GM12878 (cell line): ENCODE measurements around the gene MEG3. TPM values are rescaled to one million over a fixed set of nuclear protein-coding genes. Genes with fewer than 3 reads are reported as not detected.

ENCODE experiments used
- ATAC-seq: fragments of 200-7000 bp; cut with Tn5 transposase; 3 replicates; pipeline ENCODE4 v1.9.1; 2020; ENCODE audit warnings: mild to moderate bottlenecking, moderate library complexity
- BruUV-seq: library from RNA; stranded (reverse); fragments of 400-500 nt; replicated peaks from 2 replicates; lab custom pipeline; 2021; lab: Mats Ljungman, UMichigan
- CTCF ChIA-PET: fragments of 300-600 bp; sonication (Branson Sonifier 250); formaldehyde crosslinking; extraction: SDS; loops from one replicate; lab custom pipeline; 2021; ENCODE audit warnings: inconsistent platforms; lab: Yijun Ruan, JAX
- POLR2A ChIA-PET: fragments of 350-600 bp; formaldehyde crosslinking; extraction: SDS; loops from one replicate; lab custom pipeline; 2021; ENCODE audit warnings: inconsistent platforms; lab: Charles Lee
- RAD21 ChIA-PET: fragments of 300-600 bp; sonication (Branson Sonifier 250); formaldehyde crosslinking; loops from one replicate; lab custom pipeline; 2023; ENCODE audit warnings: antibody characterized with exemption; ENCODE audit not compliant: unreplicated experiment; lab: Charles Lee
- SMC1A ChIA-PET: fragments of 300-600 bp; sonication (Branson Sonifier 250); formaldehyde crosslinking; loops from one replicate; lab custom pipeline; 2023; ENCODE audit not compliant: unreplicated experiment, uncharacterized antibody; lab: Charles Lee
- DNase-seq: peaks from one replicate; pipeline ENCODE4 v3.0.0-alpha.2; 2011; ENCODE audit warnings: low read depth, low spot score
- FAIRE-seq: peaks from 3 replicates; lab custom pipeline; 2011; peaks lifted over from hg19 to GRCh38; lab: Jason Lieb, UNC
- H2AFZ ChIP-seq: 2 replicates; pipeline ENCODE4 v1.6.0; 2011; ENCODE audit warnings: low read depth, low read length, control low read depth; ENCODE audit not compliant: control insufficient read depth
- H3K27ac ChIP-seq: 2 replicates; pipeline ENCODE4 v1.5.1; 2011; ENCODE audit warnings: control low read depth; ENCODE audit not compliant: control insufficient read depth, insufficient read depth
- H3K27me3 ChIP-seq, 2 experiments: replicated peaks in 1 of 2; 2 replicates each; pipeline versions ENCODE4 v1.6.0 to v1.6.1; 2011; ENCODE audit warnings: low read length in 1 of 2; ENCODE audit not compliant: control insufficient read depth in 2 of 2, insufficient read depth in 2 of 2
- H3K36me3 ChIP-seq, 2 experiments: 2 replicates each; pipeline ENCODE4 v1.5.1; 2011; ENCODE audit warnings: low read length in 1 of 2; ENCODE audit not compliant: control insufficient read depth in 2 of 2, insufficient read depth in 2 of 2
- H3K4me1 ChIP-seq: 2 replicates; pipeline ENCODE4 v1.6.1; 2011; ENCODE audit warnings: mild to moderate bottlenecking, low read length, moderate library complexity, mixed read lengths; ENCODE audit not compliant: control insufficient read depth, insufficient read depth
- H3K4me2 ChIP-seq: 2 replicates; pipeline ENCODE4 v1.6.0; 2011; ENCODE audit warnings: control low read depth; ENCODE audit not compliant: control insufficient read depth, insufficient read depth
- H3K4me3 ChIP-seq: fragments of 200-600 bp; sonication (generic); 2 replicates; pipeline ENCODE4 v1.5.1; 2016
- H3K79me2 ChIP-seq: 2 replicates; pipeline ENCODE4 v1.6.0; 2011; ENCODE audit warnings: low read length; ENCODE audit not compliant: control insufficient read depth, insufficient read depth
- H3K9ac ChIP-seq: 2 replicates; pipeline ENCODE4 v1.8.0; 2011; ENCODE audit warnings: low read length, control low read depth, mixed read lengths; ENCODE audit not compliant: control insufficient read depth, insufficient read depth
- H3K9me3 ChIP-seq: replicated peaks from 3 replicates; pipeline ENCODE4 v1.5.1; 2011; ENCODE audit warnings: mild to moderate bottlenecking, low read length; ENCODE audit not compliant: control insufficient read depth, insufficient read depth
- H4K20me1 ChIP-seq: 2 replicates; pipeline ENCODE4 v1.6.0; 2011; ENCODE audit not compliant: control insufficient read depth, insufficient read depth
- HCFC1 ChIP-seq: fragments of 150-350 bp; IDR thresholded peaks from 2 replicates; pipeline ENCODE4 v1.6.1; 2014; ENCODE audit warnings: low read length
- SMAD1 ChIP-seq: fragments of 450-650 bp; IDR thresholded peaks from 2 replicates; pipeline ENCODE4 v1.6.1; 2018; ENCODE audit warnings: mild to moderate bottlenecking, low read depth; ENCODE audit not compliant: partially characterized antibody
- SREBF1 ChIP-seq: IDR thresholded peaks from 2 replicates; pipeline ENCODE4 v1.6.1; 2012; ENCODE audit warnings: mild to moderate bottlenecking, low read length
- TCF3 ChIP-seq: IDR thresholded peaks from 2 replicates; pipeline ENCODE4 v1.6.1; 2012; ENCODE audit warnings: low read depth, mild to moderate bottlenecking, low read length, borderline replicate concordance; ENCODE audit not compliant: insufficient read depth
- WGBS: methylation state at CpG from one replicate; pipeline ENCODE4 v1.1.6; 2016; ENCODE audit warnings: low lambda C conversion rate; ENCODE audit not compliant: insufficient replicate concordance, insufficient coverage; ENCODE audit errors: missing lambda C conversion rate; 5-methylcytosine and 5-hydroxymethylcytosine counted together
- in situ Hi-C: fragments of 300-500 bp; cut with MboI; formaldehyde crosslinking; loops from 9 replicates; pipeline ENCODE4 v1.14.3; 2018; ENCODE audit warnings: mixed read lengths
- intact Hi-C: fragments of 100-400 bp; cut with micrococcal nuclease; formaldehyde crosslinking; loops from one replicate; pipeline ENCODE4 v1.14.2; 2022; ENCODE audit not compliant: unreplicated experiment
- polyA plus RNA-seq, 11 experiments: library from polyadenylated mRNA; depleted of rRNA in 4 of 11; unstranded in 6 of 11; stranded (reverse) in 5 of 11; fragments of >200 nt; fragmentation: Nextera tagmentation in 4 of 11; fragmentation: Illumina TruSeq in 1 of 11; extraction: Ambion mirVana in 4 of 11; extraction: Trizol in 1 of 11; gene quantifications; 1 replicate in 1 of 11; 2 replicates in 10 of 11; pipeline versions ENCODE4 v1.2.1 to v1.2.3, GENCODE V29; 2011 to 2016; ENCODE audit warnings: inconsistent platforms in 2 of 11, missing spikeins in 2 of 11, low read depth in 1 of 11
- total RNA-seq, 4 experiments: library from RNA; depleted of rRNA in 3 of 4; stranded (reverse); fragments of >200 nt in 3 of 4; fragmentation: Illumina TruSeq in 1 of 4; extraction: Trizol in 1 of 4; gene quantifications; 2 replicates each; pipeline versions ENCODE4 v1.2.1 to v1.2.3, GENCODE V29; 2013 to 2021
- TF ChIP-seq, protein P1 (sequence below): fragments of 450-650 bp; formaldehyde crosslinking; IDR thresholded peaks from 2 replicates; pipeline ENCODE4 v1.4.0; 2022; ENCODE audit warnings: mild to moderate bottlenecking, moderate library complexity

Gene MEG3
- total and polyA plus RNA-seq, 10 of the 15 experiments (the other 5 are each of a cell fraction or from before 2014, with no cell fraction given): 0.03 to 2.9 (median 0.95) TPM; not detected in 7

DNA sequence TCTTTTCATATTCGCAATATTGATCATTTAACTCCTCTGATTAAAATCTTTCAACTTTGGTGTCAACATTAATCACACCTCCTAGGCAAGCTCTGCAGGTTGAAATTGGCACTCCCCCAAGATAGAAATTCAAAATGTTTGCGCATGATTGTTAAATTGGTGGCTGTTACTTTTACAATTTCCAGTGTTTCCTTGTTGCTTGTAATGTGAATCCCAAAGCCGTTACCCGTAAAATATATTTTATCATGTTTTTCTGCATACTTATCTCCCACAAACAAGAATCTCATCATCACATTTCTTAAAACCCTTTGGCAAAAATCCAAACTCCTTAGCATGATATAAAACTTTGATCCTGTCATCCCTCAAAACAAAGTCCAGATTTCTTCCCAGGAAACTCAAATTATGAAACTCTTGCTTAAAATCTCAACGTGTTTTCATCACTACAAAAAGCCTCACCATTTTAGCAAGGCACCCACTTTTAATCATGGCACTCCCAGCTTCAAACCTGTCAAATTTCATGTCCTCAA, 62.9 kb downstream of the MEG3 start (continued):
- TF ChIP-seq, protein P1, sequence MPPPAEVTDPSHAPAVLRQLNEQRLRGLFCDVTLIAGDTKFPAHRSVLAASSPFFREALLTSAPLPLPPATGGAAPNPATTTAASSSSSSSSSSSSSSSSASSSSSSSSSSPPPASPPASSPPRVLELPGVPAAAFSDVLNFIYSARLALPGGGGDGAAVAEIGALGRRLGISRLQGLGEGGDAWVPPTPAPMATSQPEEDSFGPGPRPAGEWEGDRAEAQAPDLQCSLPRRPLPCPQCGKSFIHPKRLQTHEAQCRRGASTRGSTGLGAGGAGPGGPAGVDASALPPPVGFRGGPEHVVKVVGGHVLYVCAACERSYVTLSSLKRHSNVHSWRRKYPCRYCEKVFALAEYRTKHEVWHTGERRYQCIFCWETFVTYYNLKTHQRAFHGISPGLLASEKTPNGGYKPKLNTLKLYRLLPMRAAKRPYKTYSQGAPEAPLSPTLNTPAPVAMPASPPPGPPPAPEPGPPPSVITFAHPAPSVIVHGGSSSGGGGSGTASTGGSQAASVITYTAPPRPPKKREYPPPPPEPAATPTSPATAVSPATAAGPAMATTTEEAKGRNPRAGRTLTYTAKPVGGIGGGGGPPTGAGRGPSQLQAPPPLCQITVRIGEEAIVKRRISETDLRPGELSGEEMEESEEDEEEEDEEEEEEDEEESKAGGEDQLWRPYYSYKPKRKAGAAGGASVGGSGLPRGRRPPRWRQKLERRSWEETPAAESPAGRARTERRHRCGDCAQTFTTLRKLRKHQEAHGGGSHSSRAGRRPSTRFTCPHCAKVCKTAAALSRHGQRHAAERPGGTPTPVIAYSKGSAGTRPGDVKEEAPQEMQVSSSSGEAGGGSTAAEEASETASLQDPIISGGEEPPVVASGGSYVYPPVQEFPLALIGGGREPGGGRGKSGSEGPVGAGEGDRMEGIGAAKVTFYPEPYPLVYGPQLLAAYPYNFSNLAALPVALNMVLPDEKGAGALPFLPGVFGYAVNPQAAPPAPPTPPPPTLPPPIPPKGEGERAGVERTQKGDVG (CRISPR knock-in tag): no peak

DNA sequence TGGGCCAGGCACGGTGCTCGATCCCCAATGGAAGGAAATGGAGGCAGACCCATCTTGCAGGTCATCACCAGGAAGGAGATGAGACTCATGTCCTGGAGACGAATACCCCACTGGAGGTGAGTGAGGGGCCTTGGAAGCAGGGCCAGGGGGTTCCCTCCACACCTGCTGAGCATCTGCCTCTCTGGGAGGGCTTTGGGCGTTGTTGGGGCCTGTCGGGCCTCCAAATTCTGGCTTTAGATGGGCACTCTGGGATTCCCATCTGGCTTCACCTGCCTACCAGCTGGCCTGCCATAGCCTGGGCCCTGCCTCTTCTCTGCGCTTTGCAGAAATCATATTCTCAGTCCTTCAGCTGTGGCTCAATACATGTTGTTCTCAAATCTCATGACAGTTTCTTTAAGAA, 63.7 kb downstream of the MEG3 start:
- Histone ChIP-seq H3K27me3 (no peaks in the 10 kb centered on the region), H4K20me1 (no peaks in the 10 kb centered on the region), H3K79me2 (no peaks in the 10 kb centered on the region), H3K27ac (no peak overlapping the region), H3K9ac (no peak overlapping the region), H3K4me1 (no peaks in the 10 kb centered on the region), H3K4me2 (no peak overlapping the region), H3K36me3 (no peaks in the 10 kb centered on the region), H3K9me3 (no peaks in the 10 kb centered on the region), H3K4me3 (no peak overlapping the region), H2AFZ (no peak overlapping the region)
- in situ Hi-C loops: no loop called here
- TF ChIP-seq SMAD1: no peak
- TF ChIP-seq SREBF1: no peak
- TF ChIP-seq HCFC1: no peak
- no peak for TF ChIP-seq TCF3
- ATAC-seq (no peak), FAIRE-seq (no peak), DNase-seq (no peak)
- RAD21 ChIA-PET: no interaction called here
- no TSS peak for BruUV-seq
- intact Hi-C loops: no loop called here
- 36% methylated on average over 6 of the region's 6 CpGs for WGBS
- CTCF ChIA-PET: no interaction called here
- SMC1A ChIA-PET: no interaction called here
- POLR2A ChIA-PET: no interaction called here
